OCI-LY1 (cell line): Measurements from ENCODE around the gene PAFAH2.

ENCODE experiments used
- H2AFZ ChIP-seq: fragments of 200-600 bp; sonication (generic), shearing (Covaris generic); 2 replicates; pipeline ENCODE4 v1.6.0; 2014; ENCODE audit warnings: antibody characterized with exemption, mild to moderate bottlenecking, low read length
- H3F3A ChIP-seq: fragments of 200-600 bp; sonication (generic), shearing (Covaris generic); 2 replicates; pipeline ENCODE4 v1.6.0; 2014; ENCODE audit warnings: mild to moderate bottlenecking, antibody characterized with exemption, low read length, moderate library complexity; ENCODE audit not compliant: insufficient read depth
- H3K27ac ChIP-seq: fragments of 200-600 bp; sonication (generic); 2 replicates; pipeline ENCODE4 v1.5.1; 2014; ENCODE audit warnings: low read length, mixed run types, mild to moderate bottlenecking, low read depth; ENCODE audit not compliant: poor library complexity, severe bottlenecking
- H3K27me3 ChIP-seq: fragments of 200-600 bp; sonication (generic); 2 replicates; pipeline ENCODE4 v1.6.0; 2014; ENCODE audit warnings: antibody characterized with exemption, mild to moderate bottlenecking, low read length, moderate library complexity; ENCODE audit not compliant: insufficient read depth
- H3K36me3 ChIP-seq: fragments of 200-600 bp; sonication (generic); 2 replicates; pipeline ENCODE4 v1.6.1; 2014; ENCODE audit warnings: mild to moderate bottlenecking, antibody characterized with exemption, low read length, moderate library complexity, mixed read lengths; ENCODE audit not compliant: insufficient read depth
- H3K4me1 ChIP-seq: fragments of 200-600 bp; sonication (generic); 2 replicates; pipeline ENCODE4 v1.5.1; 2014; ENCODE audit warnings: mild to moderate bottlenecking, low read length, moderate library complexity; ENCODE audit not compliant: insufficient read depth, severe bottlenecking
- H3K4me2 ChIP-seq: fragments of 200-600 bp; sonication (generic), shearing (Covaris generic); 2 replicates; pipeline ENCODE4 v1.6.1; 2014; ENCODE audit warnings: low read length
- H3K4me3 ChIP-seq: fragments of 200-600 bp; sonication (generic); 2 replicates; pipeline ENCODE4 v1.5.1; 2014; ENCODE audit warnings: low read length, low read depth, mild to moderate bottlenecking, mixed read lengths; ENCODE audit not compliant: poor library complexity, severe bottlenecking
- H3K79me2 ChIP-seq: fragments of 200-600 bp; shearing (Covaris generic); 2 replicates; pipeline ENCODE4 v1.6.1; 2016; ENCODE audit warnings: mixed run types, low read length, mixed read lengths; ENCODE audit not compliant: insufficient read depth
- H3K9ac ChIP-seq: fragments of 200-600 bp; sonication (generic), shearing (Covaris generic); 2 replicates; pipeline ENCODE4 v1.6.1; 2014; ENCODE audit warnings: mild to moderate bottlenecking, low read length, mixed read lengths
- H3K9me2 ChIP-seq: fragments of 200-600 bp; sonication (generic), shearing (Covaris generic); 2 replicates; pipeline ENCODE4 v1.6.1; 2014; ENCODE audit warnings: low read depth, mild to moderate bottlenecking, low read length, mixed read lengths
- H3K9me3 ChIP-seq: fragments of 200-600 bp; shearing (Covaris generic); 2 replicates; pipeline ENCODE4 v1.6.1; 2014; ENCODE audit warnings: low read length, mixed read lengths
- H4K20me1 ChIP-seq: fragments of 200-600 bp; sonication (generic), shearing (Covaris generic); 2 replicates; pipeline ENCODE4 v1.6.0; 2016; ENCODE audit warnings: mild to moderate bottlenecking, low read length; ENCODE audit not compliant: insufficient read depth
- CTCF ChIP-seq: fragments of 200-600 bp; sonication (generic), shearing (Covaris generic); IDR thresholded peaks from 2 replicates; pipeline ENCODE4 v1.5.1; 2017; ENCODE audit warnings: mild to moderate bottlenecking, antibody characterized with exemption, low read length, moderate library complexity, mixed read lengths
- EZH2 ChIP-seq: fragments of 200-600 bp; sonication (generic), shearing (Covaris generic); IDR thresholded peaks from 2 replicates; pipeline ENCODE4 v1.8.0; 2017; ENCODE audit warnings: borderline replicate concordance, mixed run types, mild to moderate bottlenecking, antibody characterized with exemption, low read length, moderate library complexity, mixed read lengths

Gene PAFAH2

DNA sequence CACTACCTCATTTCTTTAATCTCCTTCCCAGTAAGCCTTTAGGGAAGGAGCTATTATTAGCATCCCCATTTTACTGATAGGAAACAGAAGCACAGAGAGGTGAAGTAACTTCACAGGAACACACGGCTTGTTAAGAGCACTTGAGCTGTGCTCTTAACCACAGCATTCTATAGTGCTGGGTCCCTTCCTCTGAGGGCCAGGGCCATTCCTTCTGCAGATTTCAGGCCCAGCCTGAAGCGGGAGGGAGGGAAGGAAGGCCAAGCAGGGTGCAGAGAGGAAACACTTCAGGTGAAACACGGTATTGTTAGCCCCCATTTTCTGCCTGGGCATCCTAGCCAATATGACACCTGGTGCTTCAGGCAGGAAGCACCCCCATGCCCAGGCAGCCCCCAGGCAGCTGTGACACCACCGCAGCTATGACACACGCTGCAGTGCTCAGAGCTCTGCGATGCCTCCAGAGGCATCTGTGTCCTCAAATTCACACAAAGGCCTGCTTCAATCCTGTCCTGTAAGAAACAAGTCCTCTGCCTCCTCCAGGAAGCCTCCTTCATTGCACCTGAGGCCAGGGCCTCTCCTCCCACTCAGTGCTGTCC, 19.2 kb upstream of the PAFAH2 start:
- Histone ChIP-seq H2AFZ (no peak overlapping the region), H3K27ac (no peak overlapping the region), H3K4me3 (no peak overlapping the region), H3K9me2 (no peaks in the 10 kb centered on the region), H3F3A (no peaks in the 10 kb centered on the region), H3K4me2 (no peak overlapping the region), H3K9ac (no peak overlapping the region), H3K79me2 (no peaks in the 10 kb centered on the region), H3K36me3 (no peaks in the 10 kb centered on the region), H4K20me1 (no peaks in the 10 kb centered on the region), H3K27me3 (0 out of 2 replicates have a peak, but pooled peaks cover 3% of the 10 kb centered on the region), H3K4me1 (no peaks in the 10 kb centered on the region), H3K9me3 (no peaks in the 10 kb centered on the region)
- TF ChIP-seq EZH2 = no peak
- TF ChIP-seq CTCF = no peak

- no peak overlapping the region for H3K4me3 ChIP-seq
- 0 out of 2 replicates have a peak, but pooled peaks cover 3% of the 10 kb centered on the region for H3K27me3 ChIP-seq
- no peak overlapping the region for H3K27ac ChIP-seq
- no peaks in the 10 kb centered on the region for H4K20me1 ChIP-seq
- no peak overlapping the region for H3K9ac ChIP-seq
- H2AFZ ChIP-seq = no peak overlapping the region
- no peak for TF ChIP-seq EZH2
- TF ChIP-seq CTCF = no peak
- H3K36me3 ChIP-seq = no peaks in the 10 kb centered on the region
- H3K79me2 ChIP-seq = no peaks in the 10 kb centered on the region
- H3K4me2 ChIP-seq = no peak overlapping the region
- no peaks in the 10 kb centered on the region for H3K4me1 ChIP-seq
- H3F3A ChIP-seq = no peaks in the 10 kb centered on the region
- H3K9me2 ChIP-seq = no peaks in the 10 kb centered on the region
- no peaks in the 10 kb centered on the region for H3K9me3 ChIP-seq
These were observed 18.5 kb upstream of the PAFAH2 start for GRCh38 chr1:26016258-26016952.

GRCh38 chr1:26015358-26015757, 17.5 kb upstream of the PAFAH2 start:
- Histone ChIP-seq H3K79me2 (no peaks in the 10 kb centered on the region), H3K27ac (no peak overlapping the region), H2AFZ (no peak overlapping the region), H3K36me3 (no peaks in the 10 kb centered on the region), H3K9ac (no peak overlapping the region), H3F3A (no peaks in the 10 kb centered on the region), H3K9me3 (no peaks in the 10 kb centered on the region), H3K4me1 (no peaks in the 10 kb centered on the region), H4K20me1 (no peaks in the 10 kb centered on the region), H3K9me2 (no peaks in the 10 kb centered on the region), H3K4me3 (no peak overlapping the region), H3K4me2 (no peak overlapping the region), H3K27me3 (0 out of 2 replicates have a peak, but pooled peaks cover 3% of the 10 kb centered on the region)
- TF ChIP-seq EZH2 (no peak), CTCF (no peak)
